BLaER1 treated with 17β-estradiol and CSF1 and Interleukin-3, amounts not matched to agents 10 nM and 100 nM (cell line): ENCODE data around the gene FAM117B.

Source experiments
- H3K27ac ChIP-seq, 11 experiments: shearing (Covaris generic); formaldehyde crosslinking; 2 replicates each; pipeline ENCODE4 v1.8.1; 2022
- H3K27me3 ChIP-seq, 11 experiments: shearing (Covaris generic); formaldehyde crosslinking; 2 replicates each; pipeline ENCODE4 v1.8.1; 2022
- H3K36me3 ChIP-seq, 11 experiments: shearing (Covaris generic); formaldehyde crosslinking; 2 replicates each; pipeline ENCODE4 v1.8.1; 2022
- H3K4me1 ChIP-seq, 10 experiments: shearing (Covaris generic); formaldehyde crosslinking; 2 replicates each; pipeline ENCODE4 v1.8.1; 2022
- H3K4me2 ChIP-seq, 11 experiments: shearing (Covaris generic); formaldehyde crosslinking; 2 replicates each; pipeline ENCODE4 v1.8.1; 2022
- H3K4me3 ChIP-seq, 10 experiments: shearing (Covaris generic); formaldehyde crosslinking; 2 replicates each; pipeline ENCODE4 v1.8.1; 2022
- H3K9ac ChIP-seq, 11 experiments: shearing (Covaris generic); formaldehyde crosslinking; 2 replicates each; pipeline ENCODE4 v1.8.1; 2022
- H3K9me3 ChIP-seq, 11 experiments: shearing (Covaris generic); formaldehyde crosslinking; replicated peaks in 1 of 11; 2 replicates each; pipeline ENCODE4 v1.8.1; 2022
- H4K20me1 ChIP-seq, 11 experiments: shearing (Covaris generic); formaldehyde crosslinking; 2 replicates each; pipeline ENCODE4 v1.8.1; 2022
- Cebpa-rat ChIP-seq, 11 experiments: shearing (Covaris generic); IDR thresholded peaks; 2 replicates each; pipeline ENCODE4 v1.8.1; 2022

FAM117B gene

GRCh38 chr2:202632682-202633290 is 2.0 kb upstream of the FAM117B start:
- Histone ChIP-seq H3K36me3 (0 out of 22 replicates have a peak, but pooled peaks cover 0 to under 1% (median 0%) of the 10 kb centered on the region in 11 experiments), H4K20me1 (no peaks in the 10 kb centered on the region), H3K27ac (no peak overlapping the region), H3K27me3 (no peaks in the 10 kb centered on the region), H3K9ac (no peak overlapping the region), H3K9me3 (no peaks in the 10 kb centered on the region), H3K4me2 (no peak overlapping the region), H3K4me1 (peaks cover 10 to 25% (median 22%) of the 10 kb centered on the region in 10 experiments), H3K4me3 (no peak overlapping the region)
- TF ChIP-seq Cebpa-rat (IDR thresholded peaks at IDR 0.05): no peak

GRCh38 chr2:202633470-202633869 is 1.3 kb upstream of the FAM117B start:
- H3K27me3 ChIP-seq: no peaks in the 10 kb centered on the region
- peaks cover 0 to 7% (median 0%) of the 10 kb centered on the region in 11 experiments; a peak in 2 of 22 replicates for H3K36me3 ChIP-seq
- H3K27ac ChIP-seq: no peak overlapping the region
- no peak overlapping the region for H3K9ac ChIP-seq
- no peaks in the 10 kb centered on the region for H4K20me1 ChIP-seq
- peaks cover 0 to 4% (median 0%) of the 10 kb centered on the region in 11 experiments; a peak in 4 of 22 replicates for H3K9me3 ChIP-seq
- no peak overlapping the region for H3K4me3 ChIP-seq
- no peak for TF ChIP-seq Cebpa-rat (IDR thresholded peaks at IDR 0.05)
- peaks cover 10 to 29% (median 22%) of the 10 kb centered on the region in 10 experiments for H3K4me1 ChIP-seq
- H3K4me2 ChIP-seq: 0 out of 22 replicates have a peak overlapping the region, but pooled peaks of 2 of the 11 experiments have one; percentile 69 to 83

- Histone ChIP-seq H3K9ac (peak overlapping the region; percentile 83 to 96 (median 92)), H3K27ac (peak overlapping the region; percentile 40 to 96 (median 89); a peak in 21 of 22 replicates), H3K4me1 (peaks cover 10 to 29% (median 22%) of the 10 kb centered on the region in 10 experiments), H3K4me3 (peak overlapping the region; percentile 86 to 100 (median 98)), H3K27me3 (no peaks in the 10 kb centered on the region), H3K4me2 (peak overlapping the region; percentile 74 to 93 (median 86)), H4K20me1 (no peaks in the 10 kb centered on the region), H3K9me3 (peaks cover 0 to 13% (median 4%) of the 10 kb centered on the region in 11 experiments; a peak in 5 of 22 replicates), H3K36me3 (peaks cover 0 to 16% (median 0%) of the 10 kb centered on the region in 11 experiments; a peak in 4 of 22 replicates)
- TF ChIP-seq Cebpa-rat (IDR thresholded peaks at IDR 0.05): no peak
Observed at GRCh38 chr2:202635428-202636212, 851 bp downstream of the FAM117B start.

- peaks cover 0 to 13% (median 4%) of the 10 kb centered on the region in 11 experiments; a peak in 5 of 22 replicates for H3K9me3 ChIP-seq
- peaks cover 0 to 16% (median 0%) of the 10 kb centered on the region in 11 experiments; a peak in 4 of 22 replicates for H3K36me3 ChIP-seq
- peaks cover 10 to 29% (median 22%) of the 10 kb centered on the region in 10 experiments for H3K4me1 ChIP-seq
- H3K27ac ChIP-seq: peak overlapping the region; percentile 27 to 94 (median 65); a peak in 19 of 22 replicates
- H3K9ac ChIP-seq: peak overlapping the region; percentile 65 to 96 (median 89)
- H3K4me2 ChIP-seq: peak overlapping the region; percentile 74 to 93 (median 86)
- TF ChIP-seq Cebpa-rat (IDR thresholded peaks at IDR 0.05): no peak
- peak overlapping the region; percentile 86 to 100 (median 98) for H3K4me3 ChIP-seq
- H4K20me1 ChIP-seq: no peaks in the 10 kb centered on the region
- H3K27me3 ChIP-seq: no peaks in the 10 kb centered on the region
Observed at GRCh38 chr2:202636213-202636513, 1.4 kb downstream of the FAM117B start.

- Histone ChIP-seq H3K27me3 (no peaks in the 10 kb centered on the region), H3K4me2 (no peak overlapping the region), H4K20me1 (no peaks in the 10 kb centered on the region), H3K4me1 (peaks cover 22 to 48% (median 38%) of the 10 kb centered on the region in 10 experiments), H3K27ac (no peak overlapping the region), H3K36me3 (peaks cover 0 to 16% (median 0%) of the 10 kb centered on the region in 11 experiments; a peak in 4 of 22 replicates), H3K4me3 (no peak overlapping the region), H3K9ac (no peak overlapping the region), H3K9me3 (peaks cover 0 to 13% (median 4%) of the 10 kb centered on the region in 11 experiments; a peak in 5 of 22 replicates)
- no peak for TF ChIP-seq Cebpa-rat (IDR thresholded peaks at IDR 0.05)
Observed at GRCh38 chr2:202638721-202639120, 4.0 kb downstream of the FAM117B start.

GRCh38 chr2:202639231-202639630 is 4.5 kb downstream of the FAM117B start:
- Histone ChIP-seq H3K4me3 (no peak overlapping the region), H4K20me1 (no peaks in the 10 kb centered on the region), H3K4me2 (no peak overlapping the region), H3K27me3 (no peaks in the 10 kb centered on the region), H3K4me1 (peaks cover 27 to 48% (median 36%) of the 10 kb centered on the region in 10 experiments), H3K27ac (no peak overlapping the region), H3K9me3 (peaks cover 0 to 13% (median 4%) of the 10 kb centered on the region in 11 experiments; a peak in 5 of 22 replicates), H3K36me3 (peaks cover 0 to 16% (median 0%) of the 10 kb centered on the region in 11 experiments; a peak in 4 of 22 replicates), H3K9ac (no peak overlapping the region)
- no peak for TF ChIP-seq Cebpa-rat (IDR thresholded peaks at IDR 0.05)

- H3K4me2 ChIP-seq: peak overlapping the region; percentile 71 to 95 (median 84)
- H3K27ac ChIP-seq: peak overlapping the region in 9 of 11 experiments; percentile 28 to 68 (median 58); a peak in 18 of 22 replicates
- peak overlapping the region in 9 of 11 experiments; percentile 8 to 57 (median 26); a peak in 10 of 22 replicates for H3K9ac ChIP-seq
- H4K20me1 ChIP-seq: no peaks in the 10 kb centered on the region
- peak overlapping the region in 1 of 10 experiments; percentile 48; a peak in 1 of 20 replicates for H3K4me3 ChIP-seq
- no peak for TF ChIP-seq Cebpa-rat (IDR thresholded peaks at IDR 0.05)
- peaks cover 0 to 16% (median 0%) of the 10 kb centered on the region in 11 experiments; a peak in 4 of 22 replicates for H3K36me3 ChIP-seq
- H3K27me3 ChIP-seq: no peaks in the 10 kb centered on the region
- peaks cover 0 to 13% (median 4%) of the 10 kb centered on the region in 11 experiments; a peak in 5 of 22 replicates for H3K9me3 ChIP-seq
- H3K4me1 ChIP-seq: peaks cover 18 to 32% (median 23%) of the 10 kb centered on the region in 10 experiments
Observed at GRCh38 chr2:202642567-202642966, 7.8 kb downstream of the FAM117B start.

- Histone ChIP-seq H3K36me3 (peaks cover 0 to 11% (median 0%) of the 10 kb centered on the region in 11 experiments; a peak in 4 of 22 replicates), H3K9ac (peak overlapping the region in 10 of 11 experiments; percentile 10 to 57 (median 32); a peak in 15 of 22 replicates), H3K27me3 (no peaks in the 10 kb centered on the region), H3K4me2 (peak overlapping the region; percentile 71 to 95 (median 84)), H3K9me3 (peaks cover 0 to 12% (median 4%) of the 10 kb centered on the region in 11 experiments; a peak in 5 of 22 replicates), H3K27ac (peak overlapping the region in 9 of 11 experiments; percentile 47 to 68 (median 58); a peak in 19 of 22 replicates), H4K20me1 (no peaks in the 10 kb centered on the region), H3K4me3 (peak overlapping the region in 5 of 10 experiments; percentile 13 to 48 (median 38); a peak in 7 of 20 replicates), H3K4me1 (peaks cover 18 to 27% (median 22%) of the 10 kb centered on the region in 10 experiments)
- TF ChIP-seq Cebpa-rat (IDR thresholded peaks at IDR 0.05): no peak
Observed at GRCh38 chr2:202643012-202643858, 8.5 kb downstream of the FAM117B start.
